T-cell (primary cell): ENCODE data around the gene PTPRM. TPM values are rescaled to one million over a fixed set of nuclear protein-coding genes. Genes with fewer than 3 reads are reported as not detected.

Experiments used
- ATAC-seq, 4 experiments: fragments of 200-7000 bp in 3 of 4; fragments of 150-1000 bp in 1 of 4; cut with Tn5 transposase; replicated peaks in 1 of 4; 1 replicate in 3 of 4; 2 replicates in 1 of 4; pipeline ENCODE4 v1.10.0; 2021; ENCODE audit warnings: moderate library complexity in 3 of 4, mild to moderate bottlenecking in 2 of 4, moderate number of reproducible peaks in 1 of 4
- CTCF ChIA-PET, 2 donors: fragments of 300-600 bp; sonication (Branson Sonifier 250); formaldehyde crosslinking; loops; one replicate each; lab custom pipeline; 2022; ENCODE audit warnings: antibody characterized with exemption in 2 of 2; lab: Charles Lee
- POLR2A ChIA-PET, 2 donors: fragments of 300-600 bp; sonication (Branson Sonifier 250); formaldehyde crosslinking; loops; one replicate each; lab custom pipeline; 2022; ENCODE audit warnings: antibody characterized with exemption in 2 of 2; lab: Charles Lee
- DNase-seq, 35 experiments: peaks; one replicate each; pipeline versions ENCODE4 v3.0.0 to v3.0.0-alpha.2; 2013 to 2023
- H3K27ac ChIP-seq: one replicate; pipeline ENCODE4 v1.5.1; 2013; ENCODE audit warnings: low read length
- H3K27me3 ChIP-seq, 2 experiments: replicated peaks in 1 of 2; 1 replicate in 1 of 2; 2 replicates in 1 of 2; pipeline versions ENCODE4 v1.6.1 to v1.7.0; 2013; ENCODE audit warnings: low read length in 1 of 2, mixed read lengths in 1 of 2; ENCODE audit not compliant: control insufficient read depth in 2 of 2, insufficient read depth in 2 of 2; ENCODE audit errors: extremely low read depth in 1 of 2
- H3K36me3 ChIP-seq, 2 donors: 1 replicate in 1 of 2; 2 replicates in 1 of 2; pipeline versions ENCODE4 v1.6.1 to v1.7.0; 2013; ENCODE audit warnings: low read length in 1 of 2; ENCODE audit not compliant: control insufficient read depth in 2 of 2, insufficient read depth in 1 of 2; ENCODE audit errors: extremely low read depth in 1 of 2
- H3K4me1 ChIP-seq, 2 experiments: 1 replicate in 1 of 2; 2 replicates in 1 of 2; pipeline versions ENCODE4 v1.6.1 to v1.7.0; 2013; ENCODE audit warnings: low read length in 2 of 2, mixed read lengths in 1 of 2; ENCODE audit not compliant: insufficient read depth in 2 of 2, control insufficient read depth in 1 of 2; ENCODE audit errors: extremely low read depth in 1 of 2
- H3K4me3 ChIP-seq, 2 donors: 1 replicate in 1 of 2; 2 replicates in 1 of 2; pipeline versions ENCODE4 v1.5.1 to v1.7.0; 2013; ENCODE audit warnings: mild to moderate bottlenecking in 2 of 2, low read length in 1 of 2, moderate library complexity in 1 of 2; ENCODE audit not compliant: control insufficient read depth in 1 of 2; ENCODE audit errors: extremely low read depth in 1 of 2
- H3K9me3 ChIP-seq: 2 replicates; pipeline ENCODE4 v1.7.0; 2013
- H3K27ac Mint-ChIP-seq, 2 donors: one replicate each; pipeline ENCODE4 v1.8.0; 2020 to 2021; ENCODE audit warnings: mild to moderate bottlenecking in 2 of 2, mixed read lengths in 2 of 2
- H3K27me3 Mint-ChIP-seq, 2 donors: one replicate each; pipeline ENCODE4 v1.8.0; 2021 to 2022; ENCODE audit warnings: mixed read lengths in 2 of 2
- H3K36me3 Mint-ChIP-seq: one replicate; pipeline ENCODE4 v1.8.0; 2021; ENCODE audit warnings: mixed read lengths
- H3K4me1 Mint-ChIP-seq, 3 donors: one replicate each; pipeline ENCODE4 v1.8.0; 2020 to 2022; ENCODE audit warnings: mixed read lengths in 3 of 3, mild to moderate bottlenecking in 1 of 3
- H3K4me3 Mint-ChIP-seq, 3 donors: one replicate each; pipeline ENCODE4 v1.8.0; 2020 to 2022; ENCODE audit warnings: mild to moderate bottlenecking in 3 of 3, mixed read lengths in 3 of 3, moderate library complexity in 3 of 3
- H3K9me3 Mint-ChIP-seq, 3 donors: one replicate each; pipeline ENCODE4 v1.8.0; 2020 to 2022; ENCODE audit warnings: mixed read lengths in 3 of 3
- WGBS: methylation state at CpG from one replicate; pipeline ENCODE4 v1.1.5; 2013; ENCODE audit warnings: missing lambda C conversion rate; ENCODE audit not compliant: insufficient coverage; 5-methylcytosine and 5-hydroxymethylcytosine counted together
- total RNA-seq, 35 experiments: library from RNA in 6 of 35; stranded (reverse) in 6 of 35; fragments of 120-200 nt in 1 of 35; gene quantifications; one replicate each; pipeline versions ENCODE4 v1.2.1 to v1.2.4 and lab custom pipeline; 2013 to 2026

PTPRM gene
- total RNA-seq, 5 donors from 2014 or later (not counting 1 experiment from before 2014, with no cell fraction given): 4.1 to 47.4 (median 7.1) TPM

- CTCF ChIA-PET: no interaction called here
- Mint-ChIP-seq H3K4me3 (no peak overlapping the region), H3K27me3 (no peaks in the 10 kb centered on the region), H3K4me1 (no peaks in the 10 kb centered on the region), H3K27ac (no peak overlapping the region), H3K9me3 (no peaks in the 10 kb centered on the region), H3K36me3 (no peaks in the 10 kb centered on the region)
- ATAC-seq: no peak
- no peak overlapping the region for H3K27ac ChIP-seq
- POLR2A ChIA-PET: no interaction called here
- no peaks in the 10 kb centered on the region for H3K27me3 ChIP-seq
- no peaks in the 10 kb centered on the region for H3K9me3 ChIP-seq
- WGBS: 77% methylated on average over 4 of the region's 7 CpGs
- no peak for DNase-seq
- no peaks in the 10 kb centered on the region for H3K4me1 ChIP-seq
- H3K4me3 ChIP-seq: no peak overlapping the region
- H3K36me3 ChIP-seq: no peaks in the 10 kb centered on the region
Observed at GRCh38 chr18:8303151-8303755, 736.1 kb downstream of the PTPRM start.

- DNase-seq (no peak), ATAC-seq (no peak)
- Mint-ChIP-seq H3K9me3 (peaks cover 0 to 4% (median 0%) of the 10 kb centered on the region in 3 donors), H3K4me1 (no peaks in the 10 kb centered on the region), H3K36me3 (no peaks in the 10 kb centered on the region), H3K27me3 (no peaks in the 10 kb centered on the region), H3K27ac (no peak overlapping the region), H3K4me3 (no peak overlapping the region)
- no peaks in the 10 kb centered on the region for H3K27me3 ChIP-seq
- H3K36me3 ChIP-seq: no peaks in the 10 kb centered on the region
- H3K27ac ChIP-seq: no peak overlapping the region
- POLR2A ChIA-PET: interaction anchor here in 1 of 2 donors (0.6 kb wide), 1 partner anchor 69 kb away, joined by 4 read pairs; no protein-coding TSS in a partner anchor
- no peaks in the 10 kb centered on the region for H3K4me1 ChIP-seq
- H3K4me3 ChIP-seq: no peak overlapping the region
- no peaks in the 10 kb centered on the region for H3K9me3 ChIP-seq
- CTCF ChIA-PET: no interaction called here
Observed at GRCh38 chr18:8307960-8308359, 740.8 kb downstream of the PTPRM start.

- Mint-ChIP-seq H3K9me3 (peaks cover 0 to 4% (median 0%) of the 10 kb centered on the region in 3 donors), H3K4me1 (no peaks in the 10 kb centered on the region), H3K36me3 (no peaks in the 10 kb centered on the region), H3K27me3 (no peaks in the 10 kb centered on the region), H3K27ac (no peak overlapping the region), H3K4me3 (no peak overlapping the region)
- CTCF ChIA-PET: no interaction called here
- no peak overlapping the region for H3K27ac ChIP-seq
- H3K4me1 ChIP-seq: no peaks in the 10 kb centered on the region
- no peaks in the 10 kb centered on the region for H3K36me3 ChIP-seq
- no peak for DNase-seq
- WGBS: no CpG with 5 or more reads among the region's 2 CpGs
- ATAC-seq: no peak
- H3K4me3 ChIP-seq: no peak overlapping the region
- POLR2A ChIA-PET: no interaction called here
- H3K9me3 ChIP-seq: no peaks in the 10 kb centered on the region
- no peaks in the 10 kb centered on the region for H3K27me3 ChIP-seq
Observed at GRCh38 chr18:8313043-8313442, 745.9 kb downstream of the PTPRM start.

- Mint-ChIP-seq H3K4me3 (no peak overlapping the region), H3K27ac (no peak overlapping the region), H3K36me3 (no peaks in the 10 kb centered on the region), H3K4me1 (no peaks in the 10 kb centered on the region), H3K9me3 (peaks cover 0 to 4% (median 1%) of the 10 kb centered on the region in 3 donors), H3K27me3 (no peaks in the 10 kb centered on the region)
- ChIA-PET POLR2A (no interaction called here), CTCF (no interaction called here)
- WGBS: no CpG with 5 or more reads among the region's 2 CpGs
- Histone ChIP-seq H3K4me1 (no peaks in the 10 kb centered on the region), H3K27ac (no peak overlapping the region), H3K27me3 (no peaks in the 10 kb centered on the region), H3K36me3 (no peaks in the 10 kb centered on the region), H3K9me3 (no peaks in the 10 kb centered on the region), H3K4me3 (no peak overlapping the region)
- ATAC-seq: no peak
- DNase-seq: no peak
Observed at GRCh38 chr18:8314124-8314523, 747.0 kb downstream of the PTPRM start.

- ChIA-PET CTCF (no interaction called here), POLR2A (no interaction called here)
- H3K9me3 Mint-ChIP-seq: peaks cover 0 to 11% (median 0%) of the 10 kb centered on the region in 3 donors
- no peak overlapping the region for H3K4me3 ChIP-seq
- H3K27me3 ChIP-seq: no peaks in the 10 kb centered on the region
- H3K27me3 Mint-ChIP-seq: no peaks in the 10 kb centered on the region
- ATAC-seq (no peak), DNase-seq (no peak)
- H3K4me1 Mint-ChIP-seq: no peaks in the 10 kb centered on the region
- no peaks in the 10 kb centered on the region for H3K36me3 Mint-ChIP-seq
- WGBS: 69% methylated on average over 3 of the region's 6 CpGs
- H3K4me1 ChIP-seq: no peaks in the 10 kb centered on the region
- no peaks in the 10 kb centered on the region for H3K9me3 ChIP-seq
- no peak overlapping the region for H3K4me3 Mint-ChIP-seq
- no peak overlapping the region for H3K27ac Mint-ChIP-seq
- H3K27ac ChIP-seq: no peak overlapping the region
- H3K36me3 ChIP-seq: no peaks in the 10 kb centered on the region
Observed at GRCh38 chr18:8319798-8320489, 752.8 kb downstream of the PTPRM start.

GRCh38 chr18:8322486-8322885 lies 755.4 kb downstream of the PTPRM start:
- POLR2A ChIA-PET: no interaction called here
- Mint-ChIP-seq H3K36me3 (no peaks in the 10 kb centered on the region), H3K27me3 (no peaks in the 10 kb centered on the region), H3K4me1 (no peaks in the 10 kb centered on the region), H3K9me3 (peaks cover 0 to 14% (median 0%) of the 10 kb centered on the region in 3 donors), H3K4me3 (no peak overlapping the region), H3K27ac (no peak overlapping the region)
- CTCF ChIA-PET: no interaction called here
- no peak overlapping the region for H3K4me3 ChIP-seq
- no peaks in the 10 kb centered on the region for H3K4me1 ChIP-seq
- H3K27me3 ChIP-seq: no peaks in the 10 kb centered on the region
- H3K27ac ChIP-seq: no peak overlapping the region
- ATAC-seq (no peak), DNase-seq (no peak)
- no peaks in the 10 kb centered on the region for H3K36me3 ChIP-seq
- H3K9me3 ChIP-seq: no peaks in the 10 kb centered on the region
- WGBS: 100% methylated on average over 1 of the region's 2 CpGs
